Renal pelvis (tissue), 4 donors: ENCODE measurements around the gene PTPRN2. TPM values are rescaled to one million over a fixed set of nuclear protein-coding genes. Genes with fewer than 3 reads are reported as not detected.

ENCODE experiments used
- DNase-seq: peaks from one replicate; pipeline ENCODE4 v3.0.0-alpha.2; 2013
- polyA plus RNA-seq, 3 donors: library from polyadenylated mRNA; unstranded; fragments of 120-200 nt; gene quantifications; one replicate each; pipeline ENCODE4 v1.2.1, GENCODE V29; 2013; ENCODE audit not compliant: insufficient read length in 3 of 3

The PTPRN2 gene
- polyA plus RNA-seq, 3 donors, result 6.6 to 7.5 (median 7.4) TPM

DNA sequence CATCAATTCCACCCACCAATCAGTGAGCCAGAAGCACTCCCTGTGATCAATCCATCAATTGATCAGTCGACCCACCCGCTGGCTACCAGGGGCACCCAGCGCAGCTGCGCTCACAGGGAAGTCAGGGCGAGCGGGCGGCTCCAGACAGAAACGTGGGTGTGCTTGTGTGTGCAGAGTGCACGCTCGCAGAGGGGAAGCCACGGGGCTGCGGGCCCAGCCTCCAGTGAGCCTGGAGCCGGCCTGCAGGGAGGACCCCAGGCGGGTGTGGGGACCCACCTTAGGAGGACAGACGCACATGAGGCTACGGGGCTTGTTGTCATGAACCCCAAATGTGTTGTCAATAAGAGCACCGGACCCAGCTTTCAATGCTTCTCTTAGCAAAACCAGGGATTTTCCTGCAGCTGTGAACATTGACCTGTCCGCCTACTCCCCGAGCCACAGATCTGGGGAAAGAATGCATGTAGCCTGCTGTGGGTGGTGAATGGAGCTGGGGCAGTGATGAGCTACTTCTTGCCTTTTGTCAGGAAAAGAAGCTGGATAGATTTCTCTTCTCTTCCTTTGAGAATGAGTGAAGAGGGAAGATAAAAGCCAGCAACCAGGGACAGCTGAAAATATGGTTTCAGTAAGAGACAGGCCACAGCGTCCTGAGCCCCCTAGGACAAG, 753.0 kb downstream of the PTPRN2 start:
- DNase-seq, result no peak

DNA sequence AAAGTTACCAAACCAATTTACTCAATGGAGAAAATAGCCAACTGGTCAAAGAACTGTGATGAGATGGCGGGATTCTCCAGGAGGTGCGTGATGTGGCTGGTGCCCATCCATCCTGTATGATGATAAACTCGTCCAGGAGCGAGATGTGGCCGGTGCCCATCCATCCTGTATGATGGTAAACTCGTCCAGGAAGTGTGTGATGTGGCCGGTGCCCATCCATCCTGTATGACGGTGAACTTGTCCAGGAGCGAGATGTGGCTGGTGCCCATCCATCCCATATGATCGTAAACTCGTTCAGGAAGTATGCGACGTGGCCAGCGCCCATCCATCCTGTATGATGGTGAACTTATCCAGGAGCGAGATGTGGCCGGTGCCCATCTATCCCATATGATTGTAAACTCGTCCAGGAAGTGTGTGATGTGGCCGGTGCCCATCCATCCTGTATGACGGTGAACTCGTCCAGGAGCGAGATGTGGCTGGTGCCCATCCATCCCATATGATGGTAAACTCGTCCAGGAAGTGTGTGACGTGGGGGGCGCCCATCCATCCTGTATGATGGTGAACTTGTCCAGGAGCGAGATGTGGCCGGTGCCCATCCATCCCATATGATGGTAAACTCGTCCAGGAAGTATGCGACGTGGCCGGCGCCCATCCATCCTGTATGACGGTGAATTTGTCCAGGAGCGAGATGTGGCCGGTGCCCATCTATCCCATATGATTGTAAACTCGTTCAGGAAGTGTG, 754.6 kb downstream of the PTPRN2 start:
- no peak for DNase-seq

DNA sequence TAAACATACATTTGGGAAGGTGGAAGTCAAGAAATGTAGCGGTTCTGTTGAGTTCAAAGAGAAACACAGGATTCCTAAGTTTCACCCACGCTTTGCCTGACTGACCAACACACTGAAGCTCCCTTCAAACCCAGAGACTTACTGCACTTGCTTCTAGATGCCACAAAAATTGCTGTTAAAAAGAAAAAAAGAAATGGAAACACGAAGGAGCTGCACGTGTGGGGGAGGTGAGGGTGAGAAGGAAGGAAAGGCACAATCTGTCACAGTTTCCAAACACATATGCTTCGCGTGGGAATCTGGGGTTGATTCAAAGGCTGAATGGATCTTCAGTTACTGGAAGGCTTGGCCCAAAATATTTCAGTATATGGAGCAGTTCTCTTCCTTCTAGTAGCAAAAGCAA, 755.2 kb downstream of the PTPRN2 start:
- no peak for DNase-seq

DNA sequence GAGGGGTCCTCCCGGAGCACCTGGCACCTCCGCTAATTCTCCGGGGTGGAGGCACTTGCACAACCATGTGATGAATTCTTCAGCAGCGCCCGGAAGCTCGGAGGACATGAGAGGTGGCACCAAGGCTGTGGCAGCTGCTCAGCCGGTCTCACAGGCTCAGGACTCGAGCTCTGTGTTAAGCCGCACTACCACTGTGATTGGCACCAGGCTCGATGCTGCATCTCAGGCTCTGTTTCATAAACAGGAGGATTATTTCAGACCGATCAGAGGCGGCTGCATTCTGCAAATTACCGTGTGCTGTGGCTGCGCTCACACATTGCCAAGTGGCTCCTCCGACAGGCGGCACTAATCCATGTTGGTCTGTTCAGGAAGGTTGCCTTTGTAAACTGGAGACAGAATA, 755.6 kb downstream of the PTPRN2 start:
- DNase-seq, result no peak

DNA sequence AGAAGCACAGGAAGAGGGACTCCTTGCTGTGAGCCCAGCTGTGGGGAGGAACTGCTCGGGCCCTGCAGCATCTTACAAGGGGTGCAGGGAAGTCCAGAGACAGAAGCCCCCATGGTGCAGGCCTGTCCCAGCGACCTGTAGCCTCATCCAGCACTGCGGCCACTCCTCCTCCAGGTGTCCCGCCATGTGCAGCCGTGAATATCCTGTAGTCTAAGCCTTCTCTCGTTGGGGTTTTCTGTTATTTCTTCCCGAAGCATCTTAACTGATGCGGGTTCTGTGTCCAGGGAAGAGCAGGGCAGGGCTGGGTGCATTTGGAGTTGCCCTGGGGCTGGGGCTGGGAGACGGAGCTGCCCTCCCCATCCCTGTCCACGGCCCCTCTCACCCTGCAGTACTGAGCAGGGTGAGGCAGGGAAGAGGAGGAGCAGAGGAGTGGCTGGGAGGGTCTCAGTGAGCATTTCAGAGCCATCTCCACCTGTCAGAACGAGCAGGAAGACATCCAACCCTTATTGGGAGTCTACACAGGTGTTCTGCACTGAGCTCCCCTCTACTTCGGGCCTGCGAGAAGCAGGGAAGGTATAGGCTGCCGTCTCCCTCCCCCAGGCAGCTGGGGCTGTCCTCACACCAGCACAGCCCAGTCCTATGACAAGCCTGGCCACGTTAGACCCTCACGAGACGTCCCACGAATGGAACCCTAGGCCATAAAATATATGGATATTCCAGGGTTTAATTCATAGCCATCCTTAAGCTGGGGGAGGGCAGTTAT, 756.3 kb downstream of the PTPRN2 start:
- DNase-seq, result no peak

DNA sequence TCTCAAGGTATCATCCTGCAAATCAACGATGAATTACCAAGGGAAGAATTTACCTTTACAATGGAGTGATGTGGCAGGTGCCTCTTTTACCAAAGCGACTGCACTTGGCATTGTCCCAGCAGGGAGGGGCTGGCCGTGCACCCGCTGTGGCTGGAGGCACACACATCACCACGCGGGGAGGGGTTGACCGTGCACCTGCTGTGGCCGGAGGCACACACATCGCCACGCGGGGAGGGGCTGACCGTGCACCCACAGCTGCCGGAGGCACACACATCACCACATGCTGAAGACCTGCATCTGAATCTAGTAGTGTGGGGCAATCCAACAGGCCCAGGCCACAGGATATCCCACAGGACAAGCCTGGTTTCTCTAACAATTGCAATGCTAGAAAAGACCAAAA, 757.3 kb downstream of the PTPRN2 start:
- no peak for DNase-seq

DNA sequence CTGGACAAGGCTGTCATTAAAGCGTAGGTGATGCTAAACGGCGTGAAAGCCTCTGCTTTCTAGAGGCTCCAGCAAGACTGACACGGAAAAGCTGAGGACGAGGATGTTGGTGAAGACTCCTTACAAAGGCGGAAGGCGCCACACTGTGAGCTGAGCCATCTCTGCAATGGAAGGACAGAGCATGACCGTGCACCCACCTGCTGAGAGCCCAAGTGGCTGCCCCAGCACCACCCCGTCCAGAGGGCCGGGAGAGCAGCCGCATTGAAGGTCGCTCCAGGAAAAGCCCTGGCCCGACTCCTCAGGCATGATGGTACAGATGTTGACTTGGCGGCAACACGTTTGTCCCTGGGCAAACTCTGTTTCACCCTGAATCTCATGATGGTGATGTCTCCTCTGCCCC, 758.1 kb downstream of the PTPRN2 start:
- no peak for DNase-seq

DNA sequence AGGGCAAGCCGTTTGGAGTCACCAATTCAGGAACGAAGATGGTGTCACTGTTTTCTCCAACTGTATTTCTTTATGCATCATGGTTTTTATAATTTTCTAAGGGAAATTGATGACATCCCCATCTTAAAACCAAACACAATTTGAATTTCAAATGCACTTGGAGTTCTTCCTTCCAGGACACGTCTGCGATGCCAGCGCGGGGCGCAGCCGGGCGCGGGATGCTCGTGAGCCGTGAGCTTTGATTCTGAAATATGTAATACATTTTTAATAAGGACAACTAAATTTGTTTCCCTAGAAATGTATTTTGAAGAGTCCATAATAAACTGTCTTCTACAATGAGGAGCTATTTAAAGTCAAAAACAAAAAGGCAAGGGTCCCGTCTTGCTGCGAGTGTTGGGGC, 758.7 kb downstream of the PTPRN2 start:
- DNase-seq, result no peak

DNA sequence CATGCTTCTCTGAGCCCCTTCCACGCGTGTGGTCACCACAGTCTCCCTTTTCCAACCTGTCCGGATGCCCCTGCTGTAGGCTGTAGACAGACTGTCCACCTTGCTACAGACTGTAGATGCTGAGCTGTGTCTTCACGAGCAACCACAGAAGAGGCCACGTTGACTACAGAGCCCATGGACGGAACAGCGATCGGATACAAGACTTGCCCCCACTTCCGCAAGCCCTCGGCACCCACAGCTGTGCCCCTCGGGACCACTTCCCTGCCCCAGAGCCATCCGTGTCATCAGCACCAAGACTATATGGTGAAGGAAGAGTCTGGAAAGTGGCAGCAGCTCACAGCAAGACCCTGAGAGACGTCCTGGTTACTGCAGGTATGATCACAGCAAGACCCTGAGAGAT, 759.4 kb downstream of the PTPRN2 start:
- no peak for DNase-seq

DNA sequence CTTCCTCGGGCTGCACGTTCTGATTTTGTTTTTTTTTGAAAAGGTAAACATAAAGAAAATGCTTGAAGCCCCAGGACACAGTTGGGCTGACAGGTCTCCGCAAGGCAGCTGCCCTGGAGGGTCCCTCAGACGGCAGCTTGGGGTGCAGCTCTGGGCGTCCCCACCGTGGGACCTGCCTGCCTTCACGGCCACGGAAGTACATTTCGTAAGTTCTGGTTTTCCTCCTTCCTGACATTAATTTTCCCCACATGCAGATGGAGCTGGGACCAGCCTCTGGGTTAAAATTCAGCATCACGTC, 759.8 kb downstream of the PTPRN2 start:
- no peak for DNase-seq

DNA sequence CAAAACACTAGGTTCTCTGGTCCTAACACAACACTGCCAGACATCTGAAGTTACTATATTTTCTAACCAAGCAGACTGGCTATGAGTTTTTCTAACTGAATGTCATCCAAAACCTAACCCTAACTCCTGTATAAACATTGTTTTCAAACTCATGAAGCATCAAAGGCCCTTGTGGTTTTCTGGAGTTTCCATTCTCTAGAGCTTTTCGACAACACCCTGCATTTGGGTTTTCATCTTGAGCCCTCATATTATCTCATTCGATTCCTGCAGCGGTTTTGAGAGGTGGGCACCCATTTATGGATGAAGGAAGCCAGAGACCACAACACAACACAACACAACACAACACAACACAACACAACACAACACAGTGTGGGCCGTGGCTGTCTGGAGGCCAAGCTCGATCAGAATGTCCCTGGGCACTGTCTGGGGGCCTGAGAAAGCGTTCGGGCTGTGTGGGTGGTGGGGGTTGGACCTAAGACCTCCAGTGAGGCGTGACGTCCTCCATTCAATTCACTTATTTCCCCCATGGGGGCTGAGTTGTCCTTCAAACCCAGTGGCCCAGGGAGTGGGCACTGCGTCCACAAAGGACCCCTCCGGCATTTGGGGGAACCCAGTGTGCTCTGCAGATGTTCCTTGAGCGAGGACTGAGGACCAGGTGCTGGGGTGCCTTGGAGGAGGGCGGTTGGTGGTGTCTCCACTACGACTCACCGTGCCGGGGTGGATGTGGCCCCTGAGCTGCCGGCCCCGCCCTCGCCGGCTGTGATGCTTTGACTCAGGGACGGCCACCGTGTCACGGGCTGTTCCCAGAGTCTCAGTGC, 760.4 kb downstream of the PTPRN2 start:
- no peak for DNase-seq

DNA sequence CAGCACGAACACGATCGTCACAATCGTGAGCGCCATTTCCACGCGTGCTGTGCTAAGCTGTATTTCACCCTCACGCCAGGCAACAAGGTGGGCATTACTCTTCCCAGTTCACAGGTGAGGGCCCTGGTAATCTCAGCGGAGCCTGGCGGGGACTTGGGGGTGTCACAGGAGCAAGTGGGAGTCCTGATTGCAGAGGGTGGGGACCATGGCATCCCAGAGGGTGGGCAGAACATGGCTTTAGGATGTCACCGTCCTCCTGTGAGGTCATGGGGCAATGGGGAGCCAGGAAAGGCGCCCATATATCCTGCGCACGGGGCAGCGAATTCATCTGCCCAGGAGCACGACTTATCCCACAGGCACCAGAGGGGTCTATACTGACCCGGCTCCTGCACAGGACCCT, 761.1 kb downstream of the PTPRN2 start:
- DNase-seq, result no peak

DNA sequence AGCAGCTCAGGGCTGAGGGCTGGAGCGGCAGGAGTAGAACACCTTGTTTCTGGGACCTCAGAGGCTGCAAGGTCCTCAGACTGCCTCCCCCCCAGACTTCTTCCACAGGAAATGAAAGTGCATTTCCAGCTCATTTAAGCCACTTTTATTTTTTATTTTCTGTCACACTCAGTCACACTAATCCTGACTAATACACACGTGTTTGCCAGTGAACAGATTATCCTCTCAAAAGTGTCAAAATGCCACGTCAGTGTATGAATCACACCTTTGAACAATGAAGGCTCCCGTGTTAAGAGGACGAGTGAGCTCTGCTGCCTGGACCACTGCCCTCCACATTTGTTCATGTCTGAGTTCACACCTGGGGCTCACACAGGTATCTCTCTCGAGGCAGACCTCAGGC, 762.3 kb downstream of the PTPRN2 start:
- no peak for DNase-seq

DNA sequence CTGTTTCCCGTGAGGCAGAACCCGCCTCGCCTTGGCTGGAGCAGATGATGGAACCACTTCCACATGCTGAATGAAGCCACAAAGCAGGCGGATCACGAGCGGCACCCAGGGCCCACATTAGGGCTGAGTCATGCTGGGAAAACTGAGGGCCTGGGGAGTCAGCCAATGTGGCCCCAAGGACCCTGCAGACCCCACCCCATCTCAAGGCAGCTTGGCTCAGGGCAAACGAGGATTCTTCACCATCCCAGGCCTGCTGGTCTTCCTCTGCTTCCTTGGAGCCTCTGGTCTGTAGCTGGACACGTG, 762.9 kb downstream of the PTPRN2 start:
- DNase-seq, result no peak

DNA sequence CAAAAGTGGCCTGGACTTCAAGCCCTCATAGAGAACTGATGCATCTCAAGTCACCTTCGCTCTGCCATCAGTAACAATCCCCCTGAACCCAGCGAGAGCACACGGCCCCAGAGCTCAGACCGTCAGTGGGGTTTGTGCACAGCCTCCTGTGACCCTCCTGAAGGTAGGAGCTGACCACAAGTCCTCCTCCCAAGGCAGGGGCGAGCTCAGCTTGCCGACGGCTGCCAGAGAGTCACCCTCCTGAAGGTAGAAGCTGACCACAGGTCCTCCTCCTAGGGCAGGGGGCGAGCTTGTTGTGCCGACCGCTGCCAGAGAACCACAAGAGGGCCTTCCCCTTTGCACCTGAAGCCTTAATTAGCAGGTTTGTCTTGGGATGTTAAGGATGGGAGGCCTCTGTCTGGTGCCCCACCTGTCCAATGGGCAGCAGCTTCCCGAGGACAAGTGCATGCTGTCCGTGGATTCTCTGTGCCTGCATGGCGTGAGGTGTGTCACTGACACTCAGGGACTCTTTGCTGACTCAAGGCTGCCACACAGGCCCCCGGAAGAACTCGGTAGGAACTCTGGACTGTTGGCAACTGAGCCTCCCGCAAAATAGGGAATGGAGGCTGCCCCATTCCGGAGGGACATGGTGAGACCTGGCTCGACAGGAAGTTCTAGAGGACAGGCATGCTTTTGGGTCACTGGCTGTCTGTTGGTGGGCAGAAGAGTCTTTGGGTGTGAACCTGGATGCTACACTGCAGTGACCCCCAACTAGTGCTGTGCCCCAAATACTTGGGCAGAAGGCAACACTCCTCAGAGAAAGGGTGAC, 763.4 kb downstream of the PTPRN2 start:
- no peak for DNase-seq

DNA sequence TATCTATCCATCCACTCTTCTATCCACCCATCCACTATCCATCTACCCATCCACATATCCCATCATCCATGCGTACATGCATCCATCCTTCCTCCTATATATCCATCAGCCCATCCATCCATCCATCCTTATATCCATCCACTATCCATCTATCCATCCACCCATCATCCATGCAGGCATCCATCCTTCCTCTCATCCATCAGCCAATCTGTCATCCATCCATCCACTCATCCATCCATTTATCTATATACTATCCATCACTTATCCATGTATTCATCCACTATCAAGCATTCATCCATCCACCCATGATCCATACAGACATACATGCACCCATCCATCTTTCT, 765.0 kb downstream of the PTPRN2 start:
- no peak for DNase-seq

DNA sequence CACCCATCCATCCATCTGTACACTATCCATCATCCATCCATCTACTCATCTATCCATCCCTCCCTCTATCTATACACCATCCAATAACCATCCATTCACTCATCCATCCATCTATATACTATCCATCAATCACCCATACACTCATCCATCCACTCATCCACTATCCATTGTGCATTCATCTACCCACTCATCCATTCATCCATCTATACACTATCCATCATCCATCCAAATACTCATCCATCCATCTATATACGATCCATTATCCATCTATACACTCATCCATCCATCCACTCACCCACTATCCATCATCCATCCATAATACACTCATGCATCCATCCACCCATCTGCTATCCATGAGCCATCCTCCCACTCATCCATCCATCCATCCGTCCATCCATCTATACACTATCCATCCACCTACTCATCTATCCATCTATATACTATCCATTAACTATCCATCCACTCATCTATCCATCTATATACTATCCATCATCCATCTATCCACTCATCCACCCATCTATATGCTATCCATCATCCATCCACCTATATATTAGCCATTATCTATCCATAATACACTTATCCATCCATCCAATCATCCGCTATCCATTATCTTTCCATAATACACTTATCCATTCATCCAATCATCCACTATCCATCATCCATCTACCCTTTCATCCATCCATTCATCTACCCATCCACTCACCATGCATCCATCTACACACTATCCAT, 765.5 kb downstream of the PTPRN2 start:
- no peak for DNase-seq

DNA sequence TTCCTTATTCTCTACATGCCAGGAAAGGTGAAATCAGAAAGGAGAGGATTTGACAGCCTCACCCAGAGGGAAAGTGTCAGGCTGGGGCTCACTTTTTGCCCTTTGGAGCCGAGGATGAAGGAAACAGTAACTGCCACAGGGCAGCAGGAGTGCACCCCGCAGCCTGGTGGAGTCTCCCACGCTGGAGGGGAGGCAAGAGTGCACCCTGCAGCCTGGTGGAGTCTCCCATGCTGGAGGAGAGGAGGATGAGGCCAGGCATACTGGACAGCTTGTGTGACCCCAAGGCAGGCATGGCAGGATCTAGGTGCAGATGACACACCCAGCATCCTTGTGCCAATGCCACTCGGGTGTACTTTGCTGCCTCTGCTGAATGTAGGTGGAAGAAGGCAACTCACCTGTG, 766.8 kb downstream of the PTPRN2 start:
- no peak for DNase-seq

DNA sequence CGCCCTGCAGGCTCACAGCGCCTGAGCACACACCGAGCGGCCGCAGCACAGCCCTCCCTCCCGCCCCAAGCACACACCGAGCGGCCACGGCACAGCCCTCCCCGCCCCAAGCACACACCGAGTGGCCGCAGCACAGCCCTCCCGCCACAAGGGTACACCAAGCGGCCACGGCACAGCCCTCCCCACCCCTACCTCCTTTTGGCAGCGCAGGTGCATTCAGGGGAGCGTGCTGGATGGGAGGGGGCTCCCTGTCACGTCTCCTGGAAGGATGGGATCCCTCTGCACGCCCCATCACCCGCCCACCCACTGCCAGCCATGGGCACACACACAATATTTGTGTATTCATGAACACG, 768.2 kb downstream of the PTPRN2 start:
- DNase-seq, result no peak

DNA sequence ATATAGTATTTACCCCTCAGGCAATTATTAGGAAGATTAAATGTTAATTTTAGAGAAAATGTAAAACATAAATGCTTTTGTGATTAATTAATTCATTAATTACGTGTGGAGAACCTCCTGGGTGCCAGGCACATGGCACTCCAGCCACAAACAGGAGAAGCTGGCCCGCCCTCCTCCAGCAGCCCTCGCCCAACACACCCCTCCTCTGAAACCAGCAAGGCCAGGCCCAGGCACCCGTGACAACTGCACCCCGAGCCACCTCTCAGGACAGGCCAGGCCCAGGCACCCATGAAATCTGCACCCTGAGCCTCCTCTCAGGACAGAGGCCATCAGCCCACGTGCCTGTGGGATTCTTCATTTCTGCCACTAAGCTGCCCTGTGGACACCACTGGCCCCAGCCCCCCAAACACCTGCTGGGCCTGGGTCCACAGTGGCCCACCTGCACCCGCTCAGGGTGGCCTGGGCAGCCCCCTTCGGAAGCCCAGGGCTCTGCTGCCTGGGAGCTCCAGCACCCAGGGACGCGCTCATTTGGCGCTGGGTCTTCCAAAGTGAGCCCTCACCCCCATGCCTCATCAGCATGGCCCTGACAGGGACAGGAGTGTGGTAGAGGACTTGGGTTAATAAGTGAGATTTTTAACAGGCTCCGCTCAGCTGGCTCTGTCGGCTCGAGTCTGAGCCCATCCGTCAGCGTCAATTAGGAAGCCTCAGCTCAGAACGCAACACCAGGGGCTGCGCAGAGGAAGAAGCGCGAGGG, 768.7 kb downstream of the PTPRN2 start:
- no peak for DNase-seq
